Activated CD4-positive, alpha-beta T cell treated with anti-CD3 and anti-CD28 coated beads, Interleukin-2, Interleukin-6, amounts not matched to agents 100 ng/mL and 50 ng/mL, durations not matched to agents 16 hours and 8 hours (primary cell): ENCODE results near the gene SNAPC4.

Source experiments
- DNase-seq: peaks from one replicate; pipeline ENCODE4 v3.0.0-alpha.2; 2020

SNAPC4 gene

GRCh38 chr9:136386018-136386417 is 14.0 kb downstream of the SNAPC4 start:
- no peak for DNase-seq

- no peak for DNase-seq
Observed at GRCh38 chr9:136385015-136385414, 15.0 kb downstream of the SNAPC4 start.

- DNase-seq = no peak
Observed at GRCh38 chr9:136383436-136383835, 16.5 kb downstream of the SNAPC4 start.

DNA sequence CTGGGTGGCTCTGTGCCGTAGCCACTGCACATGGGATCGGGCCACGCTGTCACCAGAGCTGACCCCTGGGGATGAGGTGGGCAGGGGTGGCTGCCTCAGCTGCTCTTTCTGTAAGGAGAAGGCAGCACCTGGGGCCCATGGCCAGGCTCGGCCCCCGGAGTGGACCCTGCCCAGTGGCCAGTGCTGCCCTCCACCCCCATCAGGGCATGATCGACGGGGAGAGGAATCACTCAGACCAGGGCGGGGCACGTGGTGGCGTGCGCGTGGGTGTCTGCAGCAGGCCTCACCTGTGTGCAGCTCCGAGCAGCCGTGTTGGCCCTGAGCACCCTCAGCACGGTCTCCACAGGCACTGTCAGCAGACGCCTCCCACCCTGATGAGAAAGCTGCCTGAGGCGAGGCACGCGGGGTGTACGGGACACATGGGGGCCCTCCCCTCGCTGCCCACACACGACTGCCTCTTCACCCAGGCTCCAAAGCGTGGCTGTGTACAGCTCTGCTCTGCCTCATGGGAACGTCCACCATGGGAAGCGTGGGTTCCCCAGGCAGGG is 17.9 kb downstream of the SNAPC4 start:
- no peak for DNase-seq

GRCh38 chr9:136381311-136381710 is 18.7 kb downstream of the SNAPC4 start:
- DNase-seq = no peak

DNA sequence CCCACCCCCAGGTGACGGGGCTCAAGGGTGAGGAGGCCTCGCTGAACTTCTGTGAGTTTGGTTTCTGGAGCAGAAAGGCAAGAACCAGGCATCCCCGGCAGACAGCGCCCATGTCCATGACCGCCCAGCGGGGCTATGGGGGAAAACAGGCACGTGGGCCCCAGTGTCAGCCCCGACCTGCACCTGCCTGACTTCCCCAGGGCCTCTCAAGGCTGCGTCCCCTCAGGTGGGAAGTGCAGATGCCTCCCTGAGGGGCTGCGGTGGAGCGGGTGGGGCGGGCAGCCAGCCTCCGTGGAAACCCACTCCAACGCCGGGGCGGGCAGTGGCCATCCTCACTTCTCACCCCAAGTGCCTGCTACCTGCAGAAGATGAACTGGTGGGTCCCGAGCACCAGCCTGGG is 19.6 kb downstream of the SNAPC4 start:
- DNase-seq = no peak

DNA sequence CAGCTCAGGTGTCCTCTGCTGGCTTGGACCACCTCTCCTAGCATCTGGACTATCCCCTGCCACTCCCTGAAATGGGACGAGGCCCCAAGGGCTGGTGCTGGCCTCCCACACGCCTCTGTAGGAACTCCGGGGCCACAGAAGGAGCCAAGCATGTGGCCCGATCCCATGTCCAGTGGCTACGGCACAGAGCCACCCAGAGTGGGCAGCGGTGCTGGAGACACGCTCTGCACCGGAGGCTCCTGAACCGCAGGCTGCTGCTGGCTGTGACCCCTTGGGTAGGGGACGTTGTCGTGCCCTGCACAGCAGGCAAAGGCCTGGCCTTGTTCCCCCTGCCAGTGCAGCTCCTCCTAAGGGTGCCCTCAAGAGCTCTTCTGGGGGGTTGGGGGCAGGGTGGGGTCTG is 20.1 kb downstream of the SNAPC4 start:
- DNase-seq = no peak

- no peak for DNase-seq
Observed at GRCh38 chr9:136379401-136379800, 20.6 kb downstream of the SNAPC4 start.

GRCh38 chr9:136379003-136379287 is 21.0 kb downstream of the SNAPC4 start:
- DNase-seq = no peak

DNA sequence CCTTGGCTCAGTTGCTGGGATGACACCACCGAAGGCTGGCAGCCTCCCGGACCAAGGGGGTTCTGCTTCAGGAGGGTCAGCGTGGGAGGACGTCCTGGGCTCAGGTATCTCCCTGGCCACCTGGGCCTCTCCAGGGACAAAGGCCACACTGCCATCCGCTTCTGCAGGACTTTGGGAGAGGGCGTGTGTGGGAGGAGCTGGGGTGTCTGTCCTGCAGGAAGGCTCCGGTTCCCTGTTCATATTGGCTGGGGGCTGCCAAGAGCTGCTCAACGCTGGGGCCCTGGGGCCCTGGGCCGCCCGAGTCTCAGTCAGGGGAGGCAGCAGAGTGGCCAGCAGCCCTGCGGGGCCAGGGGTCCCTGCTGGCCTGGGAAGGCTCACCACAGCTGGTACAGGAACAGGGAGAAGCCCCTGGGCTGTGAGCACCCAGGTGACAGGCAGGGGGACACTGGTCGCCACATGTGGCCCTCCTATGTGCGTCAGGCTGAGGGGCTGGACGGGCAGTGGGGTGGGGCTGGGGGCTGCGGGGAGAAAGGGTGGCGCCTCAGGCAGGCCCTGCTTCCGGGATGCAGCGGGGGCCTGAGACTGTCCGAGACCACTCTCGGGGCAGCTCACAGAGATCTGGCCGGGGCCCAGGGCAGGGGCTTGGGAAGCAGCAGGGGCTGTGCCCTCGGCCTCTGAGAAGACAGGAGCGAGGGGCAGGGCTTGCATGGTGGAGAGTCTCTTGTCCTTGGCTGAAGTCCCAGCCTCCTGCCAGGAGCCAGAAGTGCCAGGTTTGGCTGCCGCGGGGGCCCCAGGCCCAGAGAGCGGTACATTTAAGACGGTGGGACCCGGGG is 21.6 kb downstream of the SNAPC4 start:
- no peak for DNase-seq

- no peak for DNase-seq
Observed at GRCh38 chr9:136377341-136378169, 22.4 kb downstream of the SNAPC4 start.

GRCh38 chr9:136376457-136376856 is 23.5 kb downstream of the SNAPC4 start:
- no peak for DNase-seq

- no peak for DNase-seq
Observed at GRCh38 chr9:136375096-136375495, 24.9 kb downstream of the SNAPC4 start.

DNA sequence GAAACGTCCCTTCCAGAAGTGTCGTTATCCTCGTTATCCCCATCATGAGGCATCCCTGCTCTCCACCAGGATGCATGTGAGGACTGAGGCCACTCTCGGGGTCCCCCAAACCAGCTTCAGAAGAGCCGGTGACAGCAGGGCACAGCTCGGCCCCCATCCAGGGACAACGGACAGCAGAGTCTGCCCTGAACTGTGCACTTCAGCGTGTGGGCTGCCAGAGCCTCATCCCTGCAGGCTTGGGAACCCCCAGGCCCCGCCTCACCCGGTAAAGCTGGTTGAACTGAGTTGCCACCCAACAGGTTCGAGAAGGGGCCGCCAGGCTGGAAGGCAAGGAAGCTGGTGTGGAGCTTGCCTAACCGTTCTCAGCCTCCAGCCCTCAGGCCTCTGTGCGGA is 25.8 kb downstream of the SNAPC4 start:
- no peak for DNase-seq

DNA sequence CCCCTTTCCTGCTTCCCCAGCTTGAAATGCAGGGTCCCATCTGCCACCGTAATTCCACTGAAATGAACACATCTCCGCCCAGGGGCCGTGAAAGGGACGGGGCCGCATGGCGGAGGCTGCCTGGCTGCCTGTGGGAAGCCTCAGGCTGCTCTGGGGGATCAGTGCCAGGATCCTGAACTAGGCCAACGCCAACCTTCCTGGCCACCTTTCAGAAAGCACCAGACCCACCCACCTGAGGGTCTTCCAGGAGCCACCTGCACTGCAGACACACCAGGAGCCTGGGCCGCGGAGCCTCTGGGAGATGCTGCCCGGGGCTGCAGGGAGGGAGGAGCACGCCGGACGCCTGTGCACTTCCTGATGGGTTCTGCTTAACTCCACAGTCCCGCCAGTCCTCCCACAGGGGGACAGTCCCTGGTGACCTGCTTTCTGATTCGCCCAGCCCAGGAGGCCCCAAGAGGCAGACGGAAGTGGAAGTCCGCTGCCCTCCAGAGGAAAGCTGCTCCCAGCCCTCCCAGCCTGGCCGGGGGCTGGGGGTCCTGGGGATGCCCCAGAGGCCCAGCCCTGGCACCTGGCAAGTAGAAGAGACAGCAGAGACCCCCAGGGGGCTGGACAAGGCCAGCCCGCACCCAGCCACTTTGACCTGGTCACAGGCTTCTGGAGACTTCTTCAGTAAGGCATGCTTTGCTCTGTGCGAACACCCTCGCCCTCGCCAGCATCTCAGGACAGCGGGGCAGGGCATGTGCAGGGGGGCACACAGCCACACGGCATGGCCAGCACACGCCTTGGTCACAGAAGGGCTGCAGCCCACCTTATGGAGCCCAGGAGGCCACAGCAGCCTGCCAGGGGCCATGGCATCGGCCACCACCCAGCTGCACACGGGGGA is 26.4 kb downstream of the SNAPC4 start, which contains the start of gene CARD9:
TSS of gene CARD9 (minus strand) at position 370 of the 883 bp plus-strand sequence. CDS start 1,591 bp downstream, outside the sequence.
- no peak for DNase-seq

GRCh38 chr9:136372561-136373299 is 27.2 kb downstream of the SNAPC4 start:
- no peak for DNase-seq

GRCh38 chr9:136372006-136372405 is 28.0 kb downstream of the SNAPC4 start:
- no peak for DNase-seq

DNA sequence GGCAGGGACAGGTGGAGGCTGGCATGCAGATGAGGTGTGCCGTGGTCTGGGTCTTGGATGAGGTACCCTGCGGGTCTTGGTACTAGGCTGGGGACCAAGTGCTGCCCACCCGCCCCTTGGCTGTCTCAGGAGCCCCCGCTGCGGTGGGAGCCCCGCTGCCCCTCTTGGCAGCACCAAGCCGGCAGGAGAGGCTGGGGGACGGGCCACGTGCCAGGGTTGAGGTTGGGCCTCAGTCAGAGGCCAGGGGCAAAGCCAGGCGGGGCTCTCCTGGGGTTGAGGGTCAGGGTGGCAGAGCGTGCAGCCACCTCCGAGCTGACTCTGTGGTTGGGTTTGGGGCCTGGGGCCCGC is 28.5 kb downstream of the SNAPC4 start:
- DNase-seq = no peak

- DNase-seq = no peak
Observed at GRCh38 chr9:136370687-136371532, 29.1 kb downstream of the SNAPC4 start.

DNA sequence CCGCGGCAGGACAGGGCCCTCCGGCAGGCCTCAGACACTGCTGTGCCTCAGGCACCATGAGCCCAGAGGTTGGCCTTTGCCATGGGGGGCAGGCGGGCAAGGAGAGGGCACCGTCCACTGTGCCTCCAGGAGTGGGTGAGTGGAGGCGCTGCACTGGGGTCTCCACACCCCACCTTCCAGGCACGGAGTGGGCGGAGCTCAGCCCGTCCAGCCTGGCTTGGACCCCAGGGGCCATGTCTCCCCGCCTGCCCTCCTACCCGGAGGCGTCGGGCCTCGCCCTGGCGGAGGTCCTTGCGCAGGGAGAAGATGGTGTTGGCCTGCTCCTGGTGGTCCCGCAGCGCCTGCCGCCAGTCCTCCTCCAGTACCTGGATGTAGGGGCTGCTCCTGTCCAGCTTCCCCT is 29.9 kb downstream of the SNAPC4 start:
- DNase-seq = no peak

DNA sequence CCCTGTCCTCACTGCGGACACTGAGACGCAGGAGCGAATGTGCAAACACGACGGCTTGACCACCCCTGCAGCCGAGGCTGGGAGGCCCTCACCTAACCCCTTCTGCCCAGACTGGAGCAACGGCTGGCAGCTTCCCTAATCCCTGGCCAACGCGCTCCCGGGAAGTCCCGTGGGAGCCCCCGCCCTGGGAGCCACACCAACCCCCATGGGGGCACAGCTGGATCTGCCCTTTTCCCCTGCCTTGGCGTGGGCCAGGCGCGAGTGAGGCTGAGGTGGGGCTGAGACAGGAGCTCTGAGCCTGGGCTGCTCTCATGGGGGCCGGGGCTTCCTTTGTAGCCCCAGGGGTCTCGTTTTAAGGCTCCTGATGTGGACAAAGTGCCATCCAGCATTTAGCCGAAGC is 31.8 kb downstream of the SNAPC4 start:
- no peak for DNase-seq
